HG03095 (cell line): ENCODE results near the gene HOXA5.

Source experiments
- ATAC-seq: cut with Tn5 transposase; IDR thresholded peaks from one replicate; pipeline ENCODE4 v1.9.1; 2021; ENCODE audit warnings: moderate library complexity; ENCODE audit not compliant: unreplicated experiment

Gene HOXA5

GRCh38 chr7:27171637-27172314 lies 28.3 kb upstream of the HOXA5 start:
- no peak for ATAC-seq

- no peak for ATAC-seq
Measured at GRCh38 chr7:27171325-27171636, 27.8 kb upstream of the HOXA5 start.

GRCh38 chr7:27170426-27171324 lies 27.2 kb upstream of the HOXA5 start:
- ATAC-seq: no peak

- no peak for ATAC-seq
Measured at GRCh38 chr7:27169658-27170425, 26.4 kb upstream of the HOXA5 start.

GRCh38 chr7:27168265-27168947 lies 24.9 kb upstream of the HOXA5 start:
- ATAC-seq: no peak

- no peak for ATAC-seq
Measured at GRCh38 chr7:27167916-27168264, 24.4 kb upstream of the HOXA5 start.

- ATAC-seq: no peak
Measured at GRCh38 chr7:27166531-27167505, 23.3 kb upstream of the HOXA5 start.

GRCh38 chr7:27165996-27166530 lies 22.6 kb upstream of the HOXA5 start:
- no peak for ATAC-seq

- ATAC-seq: no peak
Measured at GRCh38 chr7:27165089-27165995, 21.9 kb upstream of the HOXA5 start, which contains the start of gene HOXA9. HOXA9 (minus strand) TSS chr7:27165537; CDS start chr7:27165457, 80 bp downstream.

- ATAC-seq: no peak
Measured at GRCh38 chr7:27164367-27165088, 21.0 kb upstream of the HOXA5 start.

- ATAC-seq: no peak
Measured at GRCh38 chr7:27164045-27164366, 20.5 kb upstream of the HOXA5 start.

- no peak for ATAC-seq
Measured at GRCh38 chr7:27163288-27164044, 20.0 kb upstream of the HOXA5 start.

- no peak for ATAC-seq
Measured at GRCh38 chr7:27162561-27163287, 19.2 kb upstream of the HOXA5 start.

GRCh38 chr7:27161721-27162560 lies 18.5 kb upstream of the HOXA5 start:
- ATAC-seq: no peak

- no peak for ATAC-seq
Measured at GRCh38 chr7:27161214-27161720, 17.8 kb upstream of the HOXA5 start.
